ENCODE measurements around the gene SSR1.
"Not testable (repeated sequence)": the region's sequence is repeated elsewhere in the genome, so short reads cannot be mapped to it uniquely, and the experiment has no call there.

Gene SSR1

DNA sequence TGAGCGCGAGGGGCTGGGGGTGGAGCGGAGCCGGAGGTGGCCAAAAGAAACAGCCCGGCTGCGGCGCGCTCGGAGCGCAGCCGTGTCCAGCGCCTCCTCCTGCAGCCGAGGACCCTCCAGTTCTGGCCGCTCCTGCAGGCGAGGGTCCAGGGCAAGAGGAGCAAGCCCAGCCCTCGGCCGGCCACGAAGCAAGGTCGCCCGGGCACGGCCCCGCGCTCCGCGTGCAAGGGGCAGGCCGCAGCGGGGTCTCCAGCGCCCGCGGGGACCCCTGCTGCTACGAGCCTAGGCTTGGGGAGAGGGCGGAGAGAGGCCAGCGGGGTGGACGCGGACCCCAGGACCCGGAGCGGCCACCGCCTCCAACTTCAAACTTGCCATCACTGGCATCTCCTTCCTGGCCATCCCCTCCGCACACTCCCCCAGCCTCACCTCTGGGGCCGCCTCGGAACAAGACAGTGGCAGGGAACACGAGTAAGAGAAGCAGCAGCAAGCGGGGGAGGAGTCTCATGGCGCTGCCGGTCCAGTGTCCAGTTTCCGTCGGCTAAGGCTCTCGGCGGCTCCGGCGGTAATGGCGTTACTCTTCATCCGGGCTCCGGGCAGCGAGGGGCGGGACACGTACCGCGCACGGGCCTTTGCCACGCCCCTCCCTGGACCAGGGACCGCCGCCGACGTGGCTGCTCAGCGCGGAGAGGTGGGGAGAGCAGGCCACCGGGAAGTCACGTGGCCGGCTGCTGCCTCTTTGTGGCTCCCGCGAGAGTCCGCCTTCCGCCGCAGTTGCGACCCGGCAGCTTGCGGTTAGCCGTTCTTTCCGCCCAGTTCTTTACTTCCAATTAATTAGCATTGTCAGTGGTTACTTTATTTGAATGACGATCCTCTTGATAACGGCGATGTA lies at the start of gene SSR1:
Gene SSR1 (minus strand): TSS at position 584 of the 889 bp plus-strand sequence. CDS start 79 bp downstream, at position 505.
- DNase-seq (ENCODE audit: low spot score), result peak; percentile 96

DNA sequence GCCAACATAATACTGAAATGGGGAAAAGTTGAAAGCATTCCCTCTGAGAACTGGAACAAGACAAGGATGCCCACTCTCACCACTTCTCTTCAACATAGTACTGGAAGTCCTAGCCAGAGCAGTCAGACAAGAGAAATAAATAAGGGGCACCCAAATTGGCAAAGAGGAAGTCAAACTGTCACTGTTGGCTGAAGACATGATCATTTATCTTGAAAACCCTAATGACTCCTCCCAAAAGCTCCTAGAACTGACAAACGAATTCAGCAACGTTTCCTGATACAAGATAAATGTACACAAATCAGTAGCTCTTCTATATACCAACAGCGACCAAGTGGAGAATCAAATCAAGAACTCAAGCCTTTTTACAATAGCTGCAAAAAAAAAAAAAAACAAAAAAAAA lies 38.9 kb upstream of the SSR1 start:
- not testable (repeated sequence) for DNase-seq (ENCODE audit: low spot score)

DNA sequence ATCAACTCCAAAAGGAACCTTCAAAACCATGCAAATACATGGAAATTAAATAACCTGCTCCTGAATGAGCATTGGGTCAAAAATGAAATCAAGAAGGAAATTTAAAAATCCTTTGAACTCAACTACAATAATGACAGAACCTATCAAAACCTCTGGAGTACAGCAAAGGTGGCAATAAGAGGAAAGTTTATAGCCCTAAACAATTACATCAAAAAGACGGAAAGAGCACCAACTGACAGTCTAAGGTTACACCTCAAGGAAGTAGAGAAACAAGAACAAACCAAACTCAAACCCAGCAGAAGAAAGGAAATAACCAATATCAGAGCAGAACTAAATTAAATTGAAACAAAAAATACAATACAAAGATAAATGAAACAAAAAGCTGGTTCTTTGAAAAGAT lies 37.6 kb upstream of the SSR1 start:
- not testable (repeated sequence) for DNase-seq (ENCODE audit: low spot score)

DNA sequence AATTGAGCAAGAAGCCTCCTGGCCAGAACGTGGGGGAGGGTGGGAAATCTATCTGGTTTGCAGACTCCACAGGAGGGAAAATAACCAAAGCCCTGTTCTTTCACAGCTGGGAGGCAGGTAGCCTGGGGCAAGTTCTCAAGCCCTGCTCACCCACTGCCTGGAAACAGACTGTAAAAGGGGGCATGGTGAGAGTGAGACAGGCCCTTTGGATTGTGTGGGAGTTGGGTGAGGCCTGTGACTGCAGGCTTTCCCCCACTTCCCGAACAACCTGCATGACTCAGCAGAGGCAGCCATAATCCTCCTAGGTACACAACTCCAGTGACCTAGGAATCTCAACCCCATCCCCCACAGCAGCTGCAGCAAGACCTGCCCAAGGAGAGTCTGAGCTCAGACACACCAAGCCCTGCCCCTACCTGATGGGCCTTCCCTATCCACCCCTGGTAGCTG lies 34.6 kb upstream of the SSR1 start:
- not testable (repeated sequence) for DNase-seq (ENCODE audit: low spot score)

DNA sequence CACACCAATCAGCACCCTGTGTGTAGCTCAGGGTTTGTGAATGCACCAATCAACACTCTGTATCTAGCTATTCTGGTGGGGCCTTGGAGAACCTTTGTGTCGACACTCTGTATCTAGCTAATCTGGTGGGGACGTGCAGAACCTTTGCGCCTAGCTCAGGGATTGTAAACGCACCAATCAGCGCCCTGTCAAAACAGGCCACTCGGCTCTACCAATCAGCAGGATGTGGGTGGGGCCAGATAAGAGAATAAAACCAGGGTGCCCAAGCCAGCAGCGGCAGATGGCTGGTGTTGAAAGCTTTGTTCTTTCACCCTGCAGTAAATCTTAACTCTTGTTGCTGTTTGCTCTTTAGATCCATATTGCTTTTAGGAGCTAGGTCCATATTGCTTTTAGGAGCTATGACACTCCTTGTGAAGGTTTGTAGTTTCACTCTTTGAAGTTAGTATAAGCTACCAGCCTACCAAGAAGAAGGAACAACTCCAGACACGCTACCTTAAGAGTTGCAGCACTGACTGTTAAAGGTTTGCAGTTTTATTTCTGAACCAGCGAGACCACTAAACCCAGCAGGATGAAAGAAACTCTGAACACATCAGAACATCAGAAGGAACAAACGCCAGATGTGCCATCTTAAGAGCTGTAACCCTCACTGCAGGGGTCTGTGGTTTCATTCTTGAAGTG lies 31.9 kb upstream of the SSR1 start:
- DNase-seq (ENCODE audit: low spot score), result not testable (repeated sequence)

DNA sequence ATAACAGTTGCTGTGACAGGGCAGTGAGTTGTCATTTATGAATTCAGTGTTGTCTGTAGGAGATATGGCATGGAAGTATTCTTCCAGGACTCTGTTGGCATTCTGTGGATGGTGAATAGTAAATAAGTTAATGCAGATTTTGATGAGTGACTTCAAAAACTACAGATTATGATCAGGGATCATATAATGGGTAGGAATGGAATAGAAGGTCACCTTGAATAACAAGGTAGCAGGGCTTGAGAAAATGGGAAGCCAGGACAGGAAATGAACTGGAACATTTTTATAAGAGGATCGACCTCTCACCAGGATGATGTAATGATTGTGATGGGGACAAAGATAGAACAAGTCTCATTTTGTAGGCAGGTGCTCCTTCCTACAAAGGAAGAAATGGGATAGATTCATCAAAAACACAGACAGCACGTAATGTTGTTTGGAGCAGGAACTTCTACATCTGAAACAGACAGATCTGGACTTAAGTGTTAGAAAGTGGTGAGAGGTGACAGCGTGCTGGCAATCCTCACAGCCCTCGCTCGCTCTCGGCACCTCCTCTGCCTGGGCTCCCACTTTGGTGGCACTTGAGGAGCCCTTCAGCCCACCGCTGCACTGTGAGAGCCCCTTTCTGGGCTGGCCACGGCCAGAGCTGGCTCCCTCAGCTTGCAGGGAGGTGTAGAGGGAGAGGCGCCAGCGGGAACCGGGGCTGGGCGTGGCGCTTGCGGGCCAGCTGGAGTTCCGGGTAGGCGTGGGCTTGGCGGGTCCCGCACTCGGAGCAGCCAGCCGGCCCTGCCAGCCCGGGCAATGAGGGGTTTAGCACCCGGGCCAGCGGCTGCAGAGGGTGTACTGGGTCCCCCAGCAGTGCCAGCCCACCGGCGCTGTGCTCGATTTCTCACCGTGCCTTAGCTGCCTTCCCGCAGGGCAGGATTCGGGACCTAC lies 30.8 kb upstream of the SSR1 start:
- DNase-seq (ENCODE audit: low spot score), result no peak

DNA sequence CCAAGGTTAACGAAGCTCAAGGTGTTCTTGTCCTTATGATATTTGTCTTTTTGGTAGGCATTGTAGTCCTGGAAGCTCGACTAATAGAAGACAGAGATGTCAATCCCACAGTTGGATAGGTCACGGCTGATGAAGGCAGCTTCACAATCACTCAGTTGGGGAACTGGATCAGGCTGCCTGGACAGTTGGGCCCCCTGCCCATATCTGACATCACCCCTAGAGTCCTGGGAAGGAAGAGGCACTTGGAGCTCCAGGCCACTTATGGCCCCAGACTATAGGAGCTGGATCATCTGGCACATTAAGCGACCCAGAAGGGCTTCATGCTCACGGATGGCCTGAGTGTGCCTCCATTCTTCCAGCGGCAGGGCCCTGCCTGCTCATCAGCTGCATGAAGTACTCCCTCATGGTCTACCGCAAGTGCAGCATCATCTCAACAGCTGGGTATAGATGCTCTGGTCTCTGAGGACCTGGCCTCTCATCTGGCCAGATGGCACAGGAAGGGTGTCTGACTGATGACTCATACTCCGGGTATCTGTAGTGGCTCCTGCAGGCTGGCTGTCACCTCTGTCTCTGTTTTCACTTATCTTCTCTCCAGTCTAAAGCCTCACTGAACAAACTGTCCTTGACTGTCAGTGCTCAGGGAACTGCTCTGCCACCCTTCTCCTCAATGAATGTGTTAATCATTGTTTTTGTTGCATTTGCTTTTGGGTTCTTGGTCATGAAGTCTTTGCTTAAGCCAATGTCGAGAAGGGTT lies 29.2 kb upstream of the SSR1 start:
- DNase-seq (ENCODE audit: low spot score), result peak; percentile 9

DNA sequence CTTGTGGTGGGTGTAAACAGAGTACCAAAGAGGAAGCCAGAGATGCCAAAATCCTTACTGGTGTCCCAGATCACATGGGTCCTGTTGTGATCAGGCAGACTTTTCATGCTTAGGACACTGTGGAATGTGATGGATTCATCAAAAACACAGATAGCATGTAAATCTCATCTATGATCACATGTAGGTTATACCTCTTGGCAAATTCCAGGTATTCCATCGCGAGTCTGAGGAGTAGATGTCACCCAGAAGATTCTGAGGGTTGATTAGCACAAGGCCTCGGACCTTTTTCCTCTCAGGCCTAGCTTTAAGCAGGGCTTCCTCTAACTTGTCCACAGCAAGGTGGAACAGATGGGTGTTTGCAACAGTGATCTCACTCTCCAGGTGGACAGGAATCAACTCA lies 28.3 kb upstream of the SSR1 start:
- no peak for DNase-seq (ENCODE audit: low spot score)

DNA sequence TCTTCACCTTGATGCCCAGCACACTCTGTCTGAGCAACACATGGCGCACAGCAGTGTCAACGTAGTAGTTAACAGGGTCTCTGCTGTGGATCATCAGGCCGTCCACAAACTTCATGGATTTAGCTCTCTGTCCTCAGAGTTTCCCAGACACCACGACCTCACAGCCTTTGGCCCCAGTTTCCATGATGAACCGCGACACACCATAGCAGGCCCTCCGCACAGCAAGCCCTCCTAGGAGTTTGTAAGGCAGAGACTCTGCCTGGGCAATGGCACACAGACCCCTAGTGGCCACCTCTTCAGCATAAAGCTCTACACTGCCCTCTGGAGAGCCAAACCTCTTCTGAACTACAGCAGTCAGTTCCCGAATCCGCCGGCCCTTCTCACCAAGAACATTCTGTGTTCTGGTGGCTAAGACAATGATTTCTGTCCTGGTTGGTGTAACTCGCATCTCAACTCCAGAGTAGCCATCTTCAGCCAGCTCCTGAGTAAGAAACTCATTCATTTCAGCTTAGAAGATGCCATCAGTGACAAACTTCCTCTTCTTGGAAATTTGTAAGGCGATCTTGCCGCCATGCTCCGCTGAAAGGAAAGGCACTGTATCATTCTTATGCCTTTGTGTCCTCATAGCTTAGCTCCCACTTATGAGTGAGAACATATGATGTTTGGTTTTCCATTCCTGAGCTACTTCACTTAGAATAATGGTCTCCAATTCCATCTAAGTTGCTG lies 26.2 kb upstream of the SSR1 start:
- DNase-seq (ENCODE audit: low spot score), result peak; percentile 20

DNA sequence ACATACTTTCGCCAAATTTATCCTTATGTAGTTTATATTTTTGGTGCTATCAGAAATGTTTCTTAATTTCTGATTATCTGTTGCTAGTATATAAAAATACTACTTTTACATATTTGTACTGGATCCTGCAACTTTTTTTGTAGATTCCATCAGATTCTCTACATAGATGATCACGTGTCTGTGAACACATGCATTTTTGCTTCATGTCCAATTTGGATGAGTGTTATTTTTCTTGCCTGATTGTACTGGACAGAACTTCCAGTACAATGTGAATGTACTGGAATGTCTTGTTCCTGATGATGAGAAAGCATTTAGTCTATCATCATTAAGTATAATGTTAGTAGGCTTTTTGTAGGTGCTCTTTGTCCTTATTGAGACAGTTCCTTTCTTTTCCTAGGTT lies 25.0 kb upstream of the SSR1 start:
- DNase-seq (ENCODE audit: low spot score), result no peak

DNA sequence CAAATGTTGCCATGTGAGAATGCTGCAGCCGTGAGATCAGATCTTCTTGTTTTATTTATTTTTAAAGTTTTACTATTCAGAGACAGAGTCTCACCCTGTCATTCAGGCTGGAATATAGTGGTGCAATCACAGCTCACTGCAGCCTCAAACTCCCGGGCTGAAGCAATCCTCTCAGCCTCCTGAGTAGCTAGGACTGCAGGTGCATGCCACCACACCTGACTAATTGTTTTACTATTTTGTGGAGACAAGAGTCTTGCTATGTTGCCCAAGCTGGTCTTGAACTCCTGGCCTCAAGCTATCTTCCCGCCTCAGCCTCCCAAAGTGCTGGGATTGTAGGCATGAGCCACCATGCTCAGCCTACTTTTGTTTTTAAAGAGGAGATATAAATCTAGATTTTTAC lies 22.5 kb upstream of the SSR1 start:
- DNase-seq (ENCODE audit: low spot score), result no peak

DNA sequence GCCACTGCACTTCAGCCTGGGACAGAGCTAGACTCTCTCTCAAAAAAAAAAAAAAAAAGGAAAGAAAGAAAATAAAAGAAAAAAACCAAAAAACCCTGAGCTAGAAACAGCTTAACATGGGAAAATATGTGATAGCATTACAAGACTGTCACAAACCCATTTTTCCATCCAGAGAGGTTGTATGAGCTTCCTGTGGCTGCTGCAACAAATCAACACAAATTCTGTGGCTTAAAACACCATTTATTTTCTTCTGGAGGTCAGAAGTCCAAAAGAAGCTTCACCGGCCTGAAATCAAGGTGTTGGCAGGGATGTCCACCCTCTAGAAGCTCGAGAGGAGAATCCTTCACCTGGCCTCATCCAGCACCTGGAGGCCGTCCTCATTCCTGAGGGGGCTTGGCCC lies 21.7 kb upstream of the SSR1 start:
- DNase-seq (ENCODE audit: low spot score), result no peak

DNA sequence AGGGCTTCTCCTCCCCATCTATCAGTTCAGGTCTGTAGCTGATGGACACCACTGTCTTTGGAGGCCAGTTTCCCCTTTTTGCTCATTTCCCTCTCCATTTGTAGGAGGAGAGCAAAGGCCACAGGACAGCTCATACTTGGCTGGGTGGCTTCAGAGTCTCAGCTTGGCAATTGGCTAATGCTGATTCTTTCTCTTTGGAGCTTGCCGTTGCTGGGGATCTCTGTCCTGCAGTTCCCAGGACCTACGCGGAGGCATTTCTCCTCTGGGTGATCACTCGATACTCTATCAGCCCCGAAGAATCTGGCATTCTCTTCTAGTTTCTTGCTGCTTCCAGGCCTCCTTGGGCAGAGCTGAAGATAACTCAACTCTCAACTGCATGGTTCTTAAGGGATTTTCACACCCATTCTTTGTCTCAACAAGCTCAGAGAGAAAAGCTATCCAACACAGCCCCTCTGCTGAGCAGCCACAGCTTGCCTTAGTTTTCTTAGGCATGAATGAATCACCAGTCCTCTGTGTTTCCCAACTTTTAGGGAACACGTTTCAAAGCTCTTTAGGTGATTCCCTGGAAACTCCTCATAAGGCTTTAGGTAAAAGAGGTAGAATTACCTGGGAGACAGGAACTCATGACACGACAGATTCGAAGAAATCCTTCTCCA lies 19.2 kb upstream of the SSR1 start:
- no peak for DNase-seq (ENCODE audit: low spot score)

DNA sequence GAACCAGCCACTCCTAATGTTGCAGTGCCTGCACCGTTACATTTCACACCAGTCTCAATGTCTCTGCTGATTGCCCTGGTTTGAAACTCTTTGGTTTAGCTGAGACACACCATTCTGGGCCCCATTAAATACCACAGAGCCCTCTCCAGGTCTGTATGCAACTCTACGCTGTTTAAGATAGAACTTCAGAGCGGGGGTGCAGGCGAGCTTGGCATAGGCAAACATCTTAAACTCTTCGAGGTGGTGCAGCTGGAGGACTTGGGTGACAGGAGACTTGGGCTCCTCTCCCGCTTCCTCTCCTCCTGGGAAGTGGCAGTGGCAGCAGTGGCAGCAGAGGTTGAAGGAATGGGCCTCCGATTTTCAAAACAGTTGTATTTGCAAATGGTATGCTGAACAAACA lies 18.5 kb upstream of the SSR1 start:
- DNase-seq (ENCODE audit: low spot score), result no peak

DNA sequence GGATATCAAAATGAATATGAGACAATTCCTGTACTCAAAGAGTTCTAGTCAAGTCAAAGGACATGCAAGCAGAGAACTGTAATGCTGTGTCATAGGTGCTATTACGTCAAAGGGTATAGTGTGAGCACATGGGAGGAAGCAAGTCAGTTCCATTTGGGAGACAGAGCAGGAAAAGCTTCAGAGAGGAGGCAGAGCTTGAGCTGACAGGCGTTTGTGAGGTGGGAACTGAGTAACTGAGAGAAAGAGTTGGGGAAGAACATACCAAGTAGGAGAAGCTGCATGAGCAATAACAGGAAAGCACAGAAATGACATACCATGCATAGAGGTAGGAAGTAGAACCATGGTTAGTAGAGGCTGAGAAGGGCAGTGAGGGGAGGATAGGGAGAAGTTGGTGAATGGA lies 15.2 kb upstream of the SSR1 start:
- no peak for DNase-seq (ENCODE audit: low spot score)

DNA sequence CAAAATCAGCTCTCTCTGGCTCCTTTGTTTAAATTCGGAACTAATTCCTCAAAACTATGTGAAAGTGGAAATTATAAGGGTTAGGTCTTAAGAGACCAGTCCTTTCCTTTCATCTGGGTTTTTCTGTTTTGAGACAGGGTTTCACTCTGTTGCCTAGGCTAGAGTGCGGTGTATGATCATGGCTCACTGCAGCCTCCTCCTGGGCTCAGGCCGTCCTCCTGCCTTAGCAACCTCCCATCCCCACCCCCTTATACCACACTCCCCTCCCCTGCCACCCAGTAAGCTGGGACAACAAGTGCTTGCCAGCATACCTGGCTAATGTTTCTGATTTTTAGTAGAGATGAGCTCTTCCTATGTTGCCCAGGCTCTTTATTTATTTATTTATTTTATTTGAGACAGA lies 12.8 kb upstream of the SSR1 start:
- DNase-seq (ENCODE audit: low spot score), result no peak

DNA sequence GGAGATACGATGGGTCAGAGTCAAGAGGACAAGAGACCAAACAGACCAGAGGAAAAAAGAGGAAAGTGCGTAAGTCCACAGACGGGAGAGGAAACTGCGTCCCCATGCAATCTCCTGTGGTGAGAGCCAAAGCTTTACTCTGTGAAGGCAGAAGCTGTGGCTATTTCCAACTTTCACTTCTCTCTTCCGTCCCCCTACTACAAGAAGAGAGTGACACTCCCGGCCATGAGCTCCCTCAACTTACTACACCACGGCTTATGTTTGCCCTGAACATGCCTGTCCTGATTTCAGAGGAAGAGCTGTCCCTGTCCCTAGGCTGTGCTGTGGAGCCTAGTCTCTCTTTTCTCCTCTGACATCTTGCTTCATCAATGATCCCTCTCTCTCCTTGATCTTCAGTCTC lies 11.5 kb upstream of the SSR1 start:
- DNase-seq (ENCODE audit: low spot score), result no peak

DNA sequence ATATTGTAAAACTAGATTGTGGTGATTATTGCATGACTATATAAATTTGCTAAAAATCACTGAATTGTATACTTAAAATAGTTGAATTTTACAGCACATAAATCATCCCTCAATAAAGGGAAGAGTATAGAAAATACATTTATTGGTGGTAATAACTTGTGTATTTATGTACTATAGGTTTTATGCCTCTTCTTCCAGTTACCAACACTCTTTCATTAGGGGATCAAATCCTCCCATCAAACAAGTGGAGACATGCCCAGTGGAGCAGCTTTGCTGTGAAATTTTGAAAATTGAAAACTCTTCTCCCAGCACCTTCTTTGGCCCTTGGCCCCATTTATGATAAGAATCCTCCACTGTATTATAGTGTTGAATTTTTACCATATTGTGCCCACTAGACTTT lies 10.1 kb upstream of the SSR1 start:
- DNase-seq (ENCODE audit: low spot score), result no peak

DNA sequence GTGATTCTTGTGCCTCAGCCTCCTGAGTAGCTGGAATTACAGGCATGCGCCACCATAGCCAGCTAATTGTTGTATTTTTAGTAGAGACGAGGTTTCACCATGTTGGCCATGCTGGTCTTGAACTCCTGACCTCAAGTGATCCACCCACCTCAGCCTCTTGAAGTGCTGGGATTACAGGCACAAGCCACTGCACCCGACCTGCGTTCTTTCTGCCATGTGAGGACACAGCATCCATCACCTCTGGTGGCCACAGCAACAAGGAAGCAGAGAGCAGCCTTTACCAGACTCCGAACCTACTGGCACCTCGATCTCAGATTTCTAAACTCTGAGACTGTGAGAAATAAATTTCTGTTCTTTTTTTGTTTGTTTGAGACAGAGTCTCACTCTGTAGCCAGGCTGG lies 8.9 kb upstream of the SSR1 start:
- DNase-seq (ENCODE audit: low spot score), result not testable (repeated sequence)

DNA sequence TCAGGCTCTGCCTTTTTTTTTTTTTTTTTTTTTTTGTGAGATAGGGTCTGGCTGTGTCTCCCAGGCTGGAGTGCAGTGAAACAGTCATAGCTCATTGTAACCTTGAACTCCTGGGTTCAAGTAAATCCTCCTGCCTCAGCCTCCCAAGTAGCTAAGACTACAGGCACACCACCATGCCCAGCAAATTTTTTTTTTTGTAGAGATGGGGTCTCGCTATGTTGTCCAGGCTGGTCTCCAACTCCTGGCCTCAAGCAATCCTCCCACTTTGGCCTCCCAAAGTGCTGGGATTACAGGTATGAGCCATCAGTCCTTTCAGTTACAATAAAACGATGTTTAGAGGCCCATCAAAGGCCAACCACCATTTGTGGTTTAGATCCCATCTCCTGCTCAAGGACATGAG lies 6.4 kb upstream of the SSR1 start:
- DNase-seq (ENCODE audit: low spot score), result not testable (repeated sequence)
